Measurements from ENCODE around the gene SLC49A3.

DNA sequence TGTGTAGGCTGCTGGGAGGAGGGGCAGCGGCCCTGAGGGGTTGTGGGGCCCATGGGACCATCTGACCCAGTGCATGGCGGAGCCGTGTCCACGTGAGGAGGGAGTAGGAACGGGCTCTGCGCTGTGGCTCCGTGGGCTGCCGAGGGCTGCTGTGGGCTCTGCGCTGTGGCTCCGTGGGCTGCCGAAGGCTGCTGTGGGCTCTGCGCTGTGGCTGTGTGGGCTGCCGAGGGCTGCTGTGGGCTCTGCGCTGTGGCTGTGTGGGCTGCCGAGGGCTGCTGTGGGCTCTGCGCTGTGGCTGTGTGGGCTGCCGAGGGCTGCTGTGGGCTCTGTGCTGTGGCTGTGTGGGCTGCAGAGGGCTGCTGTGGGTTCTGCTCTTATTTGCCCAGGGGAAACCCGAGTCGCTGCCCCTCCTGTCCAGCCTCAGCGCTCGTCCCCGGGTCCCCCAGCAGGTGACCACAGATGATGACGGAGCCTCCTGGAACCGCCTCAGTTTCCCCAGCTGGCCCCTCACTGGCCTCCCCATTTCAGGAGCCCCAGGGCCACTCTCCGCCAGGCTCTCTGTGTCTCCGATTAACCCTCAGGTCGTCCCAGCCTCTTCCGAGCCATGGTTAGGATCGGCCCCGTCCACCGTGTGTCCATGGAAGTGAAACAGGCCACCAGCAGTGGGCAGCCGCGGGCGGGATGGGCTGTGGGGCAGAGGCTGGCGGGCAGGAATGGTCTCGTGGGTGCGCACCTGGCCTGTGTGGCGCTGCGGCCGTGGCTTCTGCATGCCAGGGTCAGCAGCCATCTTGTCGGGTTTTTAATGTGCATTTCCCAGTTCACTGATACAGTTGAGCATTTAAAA, 36.7 kb upstream of the SLC49A3 start:
- TF ChIP-seq, protein P1, sequence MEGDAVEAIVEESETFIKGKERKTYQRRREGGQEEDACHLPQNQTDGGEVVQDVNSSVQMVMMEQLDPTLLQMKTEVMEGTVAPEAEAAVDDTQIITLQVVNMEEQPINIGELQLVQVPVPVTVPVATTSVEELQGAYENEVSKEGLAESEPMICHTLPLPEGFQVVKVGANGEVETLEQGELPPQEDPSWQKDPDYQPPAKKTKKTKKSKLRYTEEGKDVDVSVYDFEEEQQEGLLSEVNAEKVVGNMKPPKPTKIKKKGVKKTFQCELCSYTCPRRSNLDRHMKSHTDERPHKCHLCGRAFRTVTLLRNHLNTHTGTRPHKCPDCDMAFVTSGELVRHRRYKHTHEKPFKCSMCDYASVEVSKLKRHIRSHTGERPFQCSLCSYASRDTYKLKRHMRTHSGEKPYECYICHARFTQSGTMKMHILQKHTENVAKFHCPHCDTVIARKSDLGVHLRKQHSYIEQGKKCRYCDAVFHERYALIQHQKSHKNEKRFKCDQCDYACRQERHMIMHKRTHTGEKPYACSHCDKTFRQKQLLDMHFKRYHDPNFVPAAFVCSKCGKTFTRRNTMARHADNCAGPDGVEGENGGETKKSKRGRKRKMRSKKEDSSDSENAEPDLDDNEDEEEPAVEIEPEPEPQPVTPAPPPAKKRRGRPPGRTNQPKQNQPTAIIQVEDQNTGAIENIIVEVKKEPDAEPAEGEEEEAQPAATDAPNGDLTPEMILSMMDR (IDR thresholded peaks at IDR 0.05): no peak
- TF ChIP-seq EP300 (IDR thresholded peaks at IDR 0.05) (no peak), POLR2A (IDR thresholded peaks at IDR 0.05) (no peak)

All from tibial nerve (tissue), 4 donors.